ENCODE measurements around the gene ABHD17B. TPM values are rescaled to one million over a fixed set of nuclear protein-coding genes. Genes with fewer than 3 reads are reported as not detected.

The ABHD17B gene
- total and polyA plus RNA-seq, 2 donors (not counting 3 experiments of a cell fraction or from before 2014, with no cell fraction given), result 12.8 to 16.8 TPM

DNA sequence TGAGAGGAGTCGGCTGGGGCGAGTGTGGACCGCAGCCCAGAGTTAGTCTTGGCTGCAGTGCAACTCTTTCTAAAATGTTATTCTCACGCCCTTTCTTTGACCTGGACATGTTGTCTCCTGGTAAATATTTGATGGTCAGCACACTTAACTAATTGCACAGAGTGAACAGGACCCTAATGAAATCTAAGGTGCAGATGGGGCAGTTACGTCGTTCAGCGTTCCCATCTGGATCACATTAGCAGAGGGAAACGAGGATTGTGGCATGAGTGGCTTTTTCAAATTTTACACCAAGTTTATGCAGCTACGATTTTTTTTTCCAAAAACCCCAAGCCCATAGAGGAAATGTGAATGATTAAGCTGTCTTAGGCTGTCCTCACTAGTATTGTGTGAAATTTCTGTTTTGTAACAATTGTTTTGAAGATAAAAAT is 929 bp upstream of the ABHD17B start:
- POLR2A ChIA-PET, result no interaction called here
- no peaks in the 10 kb centered on the region for H3K36me3 ChIP-seq (ENCODE audit: control insufficient read depth in 2 of 2, extremely low read depth in 1 of 2, insufficient read depth in 2 of 2, low read length in 2 of 2)
- H3K4me1 ChIP-seq (ENCODE audit: control insufficient read depth, extremely low read depth, insufficient read depth, low read length), result peaks cover 20% of the 10 kb centered on the region
- intact Hi-C loops (cut with micrococcal nuclease) (loop anchor here (1.0 to 2.0 kb wide), 4 partner anchors 93 to 281 kb away; partner anchors contain the start of gene CEMIP2), dilution Hi-C loops (cut with MboI; ENCODE audit: extremely low pct_ligation_motif_present, low sequenced_read_pairs) (no loop called here)
- CTCF ChIA-PET, result interaction anchor here (1.8 kb wide), 1 partner anchor 93 kb away, joined by 5 read pairs; no protein-coding TSS in a partner anchor
- FAIRE-seq (no peak), DNase-seq (ENCODE audit: low read depth, low spot score) (peak; percentile 89)
- H2AFZ ChIP-seq (ENCODE audit: low read depth, low read length), result peak overlapping the region; percentile 88
- peak overlapping the region; percentile 83 for H3K27ac ChIP-seq (ENCODE audit: insufficient read depth, low read depth, low read length)
- no peaks in the 10 kb centered on the region for H3K27me3 ChIP-seq (ENCODE audit: control insufficient read depth in 2 of 2, insufficient read depth in 2 of 2, low read length in 2 of 2)
- H3K79me2 ChIP-seq (ENCODE audit: control insufficient read depth, insufficient read depth, low read length), result peaks cover 69% of the 10 kb centered on the region
- no peaks in the 10 kb centered on the region for H3K9me3 ChIP-seq (replicated peaks; ENCODE audit: control insufficient read depth, insufficient read depth, low read length)
- H4K20me1 ChIP-seq (replicated peaks; ENCODE audit: control insufficient read depth, extremely low read depth, insufficient read depth, low read length), result peaks cover 11% of the 10 kb centered on the region
- peak overlapping the region; percentile 95 for H3K4me2 ChIP-seq (ENCODE audit: insufficient read depth, low read length)
- H3K9me1 ChIP-seq (replicated peaks; ENCODE audit: control insufficient read depth, extremely low read depth, insufficient read depth, low read length), result no peaks in the 10 kb centered on the region
- H3K4me3 ChIP-seq (replicated peaks in 1 of 3; ENCODE audit: insufficient read depth in 1 of 3, low read depth in 1 of 3, low read length in 3 of 3), result peak overlapping the region; percentile 61 to 95 (median 81)
- TF ChIP-seq MYC (IDR thresholded peaks at IDR 0.05; ENCODE audit: low read depth, low read length) (no peak), POLR2A (IDR thresholded peaks at IDR 0.05; ENCODE audit: low read depth, low read length) (no peak), EZH2 (IDR thresholded peaks at IDR 0.05; ENCODE audit: borderline replicate concordance, low read depth, low read length, severe bottlenecking) (no peak), JUN (IDR thresholded peaks at IDR 0.05; ENCODE audit: borderline replicate concordance, insufficient read depth, insufficient read length, low read depth) (no peak), GATA2 (IDR thresholded peaks at IDR 0.05; ENCODE audit: insufficient read depth, insufficient read length, low read depth, low read length) (no peak), FOS (IDR thresholded peaks at IDR 0.05; ENCODE audit: borderline replicate concordance, insufficient read depth, low read length) (no peak), POLR2AphosphoS5 (IDR thresholded peaks at IDR 0.05; ENCODE audit: insufficient read depth, low read depth, low read length) (no peak)
- TF ChIP-seq, protein P1, sequence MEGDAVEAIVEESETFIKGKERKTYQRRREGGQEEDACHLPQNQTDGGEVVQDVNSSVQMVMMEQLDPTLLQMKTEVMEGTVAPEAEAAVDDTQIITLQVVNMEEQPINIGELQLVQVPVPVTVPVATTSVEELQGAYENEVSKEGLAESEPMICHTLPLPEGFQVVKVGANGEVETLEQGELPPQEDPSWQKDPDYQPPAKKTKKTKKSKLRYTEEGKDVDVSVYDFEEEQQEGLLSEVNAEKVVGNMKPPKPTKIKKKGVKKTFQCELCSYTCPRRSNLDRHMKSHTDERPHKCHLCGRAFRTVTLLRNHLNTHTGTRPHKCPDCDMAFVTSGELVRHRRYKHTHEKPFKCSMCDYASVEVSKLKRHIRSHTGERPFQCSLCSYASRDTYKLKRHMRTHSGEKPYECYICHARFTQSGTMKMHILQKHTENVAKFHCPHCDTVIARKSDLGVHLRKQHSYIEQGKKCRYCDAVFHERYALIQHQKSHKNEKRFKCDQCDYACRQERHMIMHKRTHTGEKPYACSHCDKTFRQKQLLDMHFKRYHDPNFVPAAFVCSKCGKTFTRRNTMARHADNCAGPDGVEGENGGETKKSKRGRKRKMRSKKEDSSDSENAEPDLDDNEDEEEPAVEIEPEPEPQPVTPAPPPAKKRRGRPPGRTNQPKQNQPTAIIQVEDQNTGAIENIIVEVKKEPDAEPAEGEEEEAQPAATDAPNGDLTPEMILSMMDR (IDR thresholded peaks at IDR 0.05; ENCODE audit: extremely low read depth in 1 of 2, insufficient read depth in 1 of 2, low read depth in 1 of 2, low read length in 2 of 2), result no peak
- TF ChIP-seq, protein P2, sequence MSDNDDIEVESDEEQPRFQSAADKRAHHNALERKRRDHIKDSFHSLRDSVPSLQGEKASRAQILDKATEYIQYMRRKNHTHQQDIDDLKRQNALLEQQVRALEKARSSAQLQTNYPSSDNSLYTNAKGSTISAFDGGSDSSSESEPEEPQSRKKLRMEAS (IDR thresholded peaks at IDR 0.05; ENCODE audit: insufficient read depth, insufficient read length), result no peak
- TSS peak; percentile 74 for BruUV-seq (replicated peaks)
- peak overlapping the region; percentile 86 for H3K9ac ChIP-seq (replicated peaks; ENCODE audit: extremely low read depth, insufficient read depth, low read length)
